OCI-LY1 (cell line): ENCODE measurements around the gene ATP2A2.

Source experiments
- H2AFZ ChIP-seq: fragments of 200-600 bp; sonication (generic), shearing (Covaris generic); 2 replicates; pipeline ENCODE4 v1.6.0; 2014; ENCODE audit warnings: antibody characterized with exemption, mild to moderate bottlenecking, low read length
- H3F3A ChIP-seq: fragments of 200-600 bp; sonication (generic), shearing (Covaris generic); 2 replicates; pipeline ENCODE4 v1.6.0; 2014; ENCODE audit warnings: mild to moderate bottlenecking, antibody characterized with exemption, low read length, moderate library complexity; ENCODE audit not compliant: insufficient read depth
- H3K27ac ChIP-seq: fragments of 200-600 bp; sonication (generic); 2 replicates; pipeline ENCODE4 v1.5.1; 2014; ENCODE audit warnings: low read length, mixed run types, mild to moderate bottlenecking, low read depth; ENCODE audit not compliant: poor library complexity, severe bottlenecking
- H3K27me3 ChIP-seq: fragments of 200-600 bp; sonication (generic); 2 replicates; pipeline ENCODE4 v1.6.0; 2014; ENCODE audit warnings: antibody characterized with exemption, mild to moderate bottlenecking, low read length, moderate library complexity; ENCODE audit not compliant: insufficient read depth
- H3K36me3 ChIP-seq: fragments of 200-600 bp; sonication (generic); 2 replicates; pipeline ENCODE4 v1.6.1; 2014; ENCODE audit warnings: mild to moderate bottlenecking, antibody characterized with exemption, low read length, moderate library complexity, mixed read lengths; ENCODE audit not compliant: insufficient read depth
- H3K4me1 ChIP-seq: fragments of 200-600 bp; sonication (generic); 2 replicates; pipeline ENCODE4 v1.5.1; 2014; ENCODE audit warnings: mild to moderate bottlenecking, low read length, moderate library complexity; ENCODE audit not compliant: insufficient read depth, severe bottlenecking
- H3K4me2 ChIP-seq: fragments of 200-600 bp; sonication (generic), shearing (Covaris generic); 2 replicates; pipeline ENCODE4 v1.6.1; 2014; ENCODE audit warnings: low read length
- H3K4me3 ChIP-seq: fragments of 200-600 bp; sonication (generic); 2 replicates; pipeline ENCODE4 v1.5.1; 2014; ENCODE audit warnings: low read length, low read depth, mild to moderate bottlenecking, mixed read lengths; ENCODE audit not compliant: poor library complexity, severe bottlenecking
- H3K79me2 ChIP-seq: fragments of 200-600 bp; shearing (Covaris generic); 2 replicates; pipeline ENCODE4 v1.6.1; 2016; ENCODE audit warnings: mixed run types, low read length, mixed read lengths; ENCODE audit not compliant: insufficient read depth
- H3K9ac ChIP-seq: fragments of 200-600 bp; sonication (generic), shearing (Covaris generic); 2 replicates; pipeline ENCODE4 v1.6.1; 2014; ENCODE audit warnings: mild to moderate bottlenecking, low read length, mixed read lengths
- H3K9me2 ChIP-seq: fragments of 200-600 bp; sonication (generic), shearing (Covaris generic); 2 replicates; pipeline ENCODE4 v1.6.1; 2014; ENCODE audit warnings: low read depth, mild to moderate bottlenecking, low read length, mixed read lengths
- H3K9me3 ChIP-seq: fragments of 200-600 bp; shearing (Covaris generic); 2 replicates; pipeline ENCODE4 v1.6.1; 2014; ENCODE audit warnings: low read length, mixed read lengths
- H4K20me1 ChIP-seq: fragments of 200-600 bp; sonication (generic), shearing (Covaris generic); 2 replicates; pipeline ENCODE4 v1.6.0; 2016; ENCODE audit warnings: mild to moderate bottlenecking, low read length; ENCODE audit not compliant: insufficient read depth
- EZH2 ChIP-seq: fragments of 200-600 bp; sonication (generic), shearing (Covaris generic); IDR thresholded peaks from 2 replicates; pipeline ENCODE4 v1.8.0; 2017; ENCODE audit warnings: borderline replicate concordance, mixed run types, mild to moderate bottlenecking, antibody characterized with exemption, low read length, moderate library complexity, mixed read lengths
- TF ChIP-seq, protein P1 (sequence below): fragments of 200-600 bp; sonication (generic), shearing (Covaris generic); IDR thresholded peaks from 2 replicates; pipeline ENCODE4 v1.5.1; 2017; ENCODE audit warnings: mild to moderate bottlenecking, antibody characterized with exemption, low read length, moderate library complexity, mixed read lengths

Gene ATP2A2

GRCh38 chr12:110347767-110348166 is 66.7 kb downstream of the ATP2A2 start:
- no peak overlapping the region for H3K9ac ChIP-seq
- peaks cover 73% of the 10 kb centered on the region for H3K36me3 ChIP-seq
- H3K4me2 ChIP-seq, result no peak overlapping the region
- no peak overlapping the region for H3K4me3 ChIP-seq
- H3K9me3 ChIP-seq, result no peaks in the 10 kb centered on the region
- H3K9me2 ChIP-seq, result no peaks in the 10 kb centered on the region
- H3F3A ChIP-seq, result 0 out of 2 replicates have a peak, but pooled peaks cover 5% of the 10 kb centered on the region
- no peaks in the 10 kb centered on the region for H3K79me2 ChIP-seq
- H3K27me3 ChIP-seq, result no peaks in the 10 kb centered on the region
- TF ChIP-seq EZH2, result no peak
- TF ChIP-seq, protein P1, sequence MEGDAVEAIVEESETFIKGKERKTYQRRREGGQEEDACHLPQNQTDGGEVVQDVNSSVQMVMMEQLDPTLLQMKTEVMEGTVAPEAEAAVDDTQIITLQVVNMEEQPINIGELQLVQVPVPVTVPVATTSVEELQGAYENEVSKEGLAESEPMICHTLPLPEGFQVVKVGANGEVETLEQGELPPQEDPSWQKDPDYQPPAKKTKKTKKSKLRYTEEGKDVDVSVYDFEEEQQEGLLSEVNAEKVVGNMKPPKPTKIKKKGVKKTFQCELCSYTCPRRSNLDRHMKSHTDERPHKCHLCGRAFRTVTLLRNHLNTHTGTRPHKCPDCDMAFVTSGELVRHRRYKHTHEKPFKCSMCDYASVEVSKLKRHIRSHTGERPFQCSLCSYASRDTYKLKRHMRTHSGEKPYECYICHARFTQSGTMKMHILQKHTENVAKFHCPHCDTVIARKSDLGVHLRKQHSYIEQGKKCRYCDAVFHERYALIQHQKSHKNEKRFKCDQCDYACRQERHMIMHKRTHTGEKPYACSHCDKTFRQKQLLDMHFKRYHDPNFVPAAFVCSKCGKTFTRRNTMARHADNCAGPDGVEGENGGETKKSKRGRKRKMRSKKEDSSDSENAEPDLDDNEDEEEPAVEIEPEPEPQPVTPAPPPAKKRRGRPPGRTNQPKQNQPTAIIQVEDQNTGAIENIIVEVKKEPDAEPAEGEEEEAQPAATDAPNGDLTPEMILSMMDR, result no peak
- H2AFZ ChIP-seq, result no peak overlapping the region
- no peaks in the 10 kb centered on the region for H3K4me1 ChIP-seq
- no peak overlapping the region for H3K27ac ChIP-seq
- no peaks in the 10 kb centered on the region for H4K20me1 ChIP-seq

DNA sequence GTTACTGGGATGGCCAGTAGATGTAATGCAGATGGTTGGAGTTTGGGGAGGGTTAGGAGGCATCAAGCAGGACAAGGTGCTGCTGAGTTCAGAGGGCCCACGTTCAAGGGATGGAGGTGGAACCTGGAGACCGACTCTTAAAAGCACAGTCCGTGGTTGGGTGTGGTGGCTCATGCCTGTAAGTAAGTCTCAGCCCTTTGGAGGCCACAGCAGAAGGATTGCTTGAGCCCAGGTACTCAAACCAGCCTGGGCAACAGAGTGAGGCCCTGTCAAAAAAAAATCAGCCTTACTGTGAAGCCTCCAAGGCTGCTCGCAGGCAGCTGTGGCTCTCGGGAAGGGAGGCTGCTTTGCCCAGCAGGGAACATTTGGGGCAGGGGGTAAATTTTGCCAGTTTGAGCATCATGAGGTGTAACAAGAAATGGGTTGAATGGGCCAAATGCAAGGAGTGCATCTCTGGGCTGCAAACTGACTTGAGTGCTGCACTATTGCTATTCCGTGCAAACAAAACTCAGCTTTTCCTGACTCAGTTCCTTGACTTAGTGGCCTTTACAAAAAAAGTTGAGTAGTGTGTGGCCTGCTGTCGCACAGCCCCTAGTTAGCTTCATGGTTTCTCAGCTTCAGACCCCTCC is 67.5 kb downstream of the ATP2A2 start:
- Histone ChIP-seq H3K27ac (no peak overlapping the region), H3K27me3 (no peaks in the 10 kb centered on the region), H3K9me3 (no peaks in the 10 kb centered on the region), H3F3A (0 out of 2 replicates have a peak, but pooled peaks cover 5% of the 10 kb centered on the region), H3K79me2 (no peaks in the 10 kb centered on the region), H2AFZ (no peak overlapping the region), H3K4me1 (no peaks in the 10 kb centered on the region), H4K20me1 (no peaks in the 10 kb centered on the region), H3K4me2 (no peak overlapping the region), H3K9me2 (no peaks in the 10 kb centered on the region), H3K36me3 (peaks cover 65% of the 10 kb centered on the region), H3K9ac (no peak overlapping the region), H3K4me3 (no peak overlapping the region)
- TF ChIP-seq, protein P1, result no peak
- no peak for TF ChIP-seq EZH2

GRCh38 chr12:110349096-110349495 is 68.0 kb downstream of the ATP2A2 start:
- no peak overlapping the region for H3K4me3 ChIP-seq
- H3K27me3 ChIP-seq, result no peaks in the 10 kb centered on the region
- no peak overlapping the region for H3K27ac ChIP-seq
- H3K9me2 ChIP-seq, result no peaks in the 10 kb centered on the region
- H3K4me1 ChIP-seq, result no peaks in the 10 kb centered on the region
- TF ChIP-seq EZH2, result no peak
- TF ChIP-seq, protein P1, result no peak
- no peaks in the 10 kb centered on the region for H3K79me2 ChIP-seq
- H3F3A ChIP-seq, result 0 out of 2 replicates have a peak, but pooled peaks cover 5% of the 10 kb centered on the region
- H3K36me3 ChIP-seq, result peaks cover 59% of the 10 kb centered on the region
- H2AFZ ChIP-seq, result no peak overlapping the region
- no peaks in the 10 kb centered on the region for H4K20me1 ChIP-seq
- H3K9ac ChIP-seq, result no peak overlapping the region
- no peaks in the 10 kb centered on the region for H3K9me3 ChIP-seq
- H3K4me2 ChIP-seq, result no peak overlapping the region
